SU-DHL-6 (cell line): ENCODE data around the gene CD33.

Source experiments
- H2AFZ ChIP-seq: fragments of 200-600 bp; sonication (generic); 2 replicates; pipeline ENCODE4 v1.6.1; 2014; ENCODE audit warnings: low read depth, mild to moderate bottlenecking, moderate library complexity, mixed read lengths, antibody characterized with exemption, low read length; ENCODE audit not compliant: severe bottlenecking
- H3F3A ChIP-seq: fragments of 200-600 bp; shearing (Covaris generic); 2 replicates; pipeline ENCODE4 v1.6.0; 2016; ENCODE audit warnings: antibody characterized with exemption, mild to moderate bottlenecking; ENCODE audit not compliant: insufficient read depth
- H3K27ac ChIP-seq: fragments of 200-600 bp; sonication (generic); 2 replicates; pipeline ENCODE4 v1.5.1; 2016; ENCODE audit warnings: low read depth, mild to moderate bottlenecking, low read length, moderate library complexity, mixed read lengths
- H3K27me3 ChIP-seq: fragments of 200-600 bp; sonication (generic), shearing (Covaris generic); 2 replicates; pipeline ENCODE4 v1.6.0; 2014; ENCODE audit warnings: mild to moderate bottlenecking, low read length
- H3K36me3 ChIP-seq: fragments of 200-600 bp; sonication (generic); 2 replicates; pipeline ENCODE4 v1.6.1; 2014; ENCODE audit warnings: mild to moderate bottlenecking, low read length, mixed read lengths
- H3K4me2 ChIP-seq: fragments of 300-600, 200-600 bp; shearing (Covaris generic), sonication (generic); 2 replicates; pipeline ENCODE4 v1.6.0; 2014; ENCODE audit warnings: low read length, low read depth, mild to moderate bottlenecking; ENCODE audit not compliant: poor library complexity, severe bottlenecking
- H3K4me3 ChIP-seq: fragments of 200-600 bp; sonication (generic); 2 replicates; pipeline ENCODE4 v1.5.1; 2014; ENCODE audit warnings: antibody characterized with exemption, low read length, mild to moderate bottlenecking, mixed read lengths; ENCODE audit not compliant: insufficient read depth, poor library complexity, severe bottlenecking
- H3K79me2 ChIP-seq: fragments of 200-600 bp; sonication (generic); 2 replicates; pipeline ENCODE4 v1.6.1; 2014; ENCODE audit warnings: mild to moderate bottlenecking, low read length, moderate library complexity; ENCODE audit not compliant: insufficient read depth
- H3K9ac ChIP-seq: fragments of 200-600 bp; sonication (generic); 2 replicates; pipeline ENCODE4 v1.7.0; 2014; ENCODE audit warnings: mild to moderate bottlenecking, low read length
- H3K9me2 ChIP-seq: fragments of 200-600 bp; sonication (generic); replicated peaks from 2 replicates; pipeline ENCODE4 v1.6.1; 2014; ENCODE audit warnings: low read length; ENCODE audit not compliant: insufficient read depth
- H3K9me3 ChIP-seq: fragments of 200-600 bp; sonication (generic); 2 replicates; pipeline ENCODE4 v1.6.1; 2014; ENCODE audit warnings: low read length, mixed read lengths; ENCODE audit not compliant: insufficient read depth
- H4K20me1 ChIP-seq: fragments of 200-600 bp; sonication (generic); 2 replicates; pipeline ENCODE4 v1.6.1; 2014; ENCODE audit warnings: low read depth, mild to moderate bottlenecking, antibody characterized with exemption, low read length, moderate library complexity, mixed read lengths
- EZH2phosphoT487 ChIP-seq: fragments of 200-600 bp; sonication (generic), shearing (Covaris generic); conservative IDR thresholded peaks from 2 replicates; pipeline ENCODE4 v1.6.1; 2018; ENCODE audit warnings: mild to moderate bottlenecking, antibody characterized with exemption, low read length, moderate library complexity, mixed read lengths
- TF ChIP-seq, protein P1 (sequence below): fragments of 200-600 bp; sonication (generic); IDR thresholded peaks from one replicate; pipeline ENCODE4 v1.5.1; 2017; ENCODE audit warnings: antibody characterized with exemption, mild to moderate bottlenecking, low read length, moderate library complexity; ENCODE audit not compliant: insufficient read depth, poor library complexity, severe bottlenecking

The CD33 gene

DNA sequence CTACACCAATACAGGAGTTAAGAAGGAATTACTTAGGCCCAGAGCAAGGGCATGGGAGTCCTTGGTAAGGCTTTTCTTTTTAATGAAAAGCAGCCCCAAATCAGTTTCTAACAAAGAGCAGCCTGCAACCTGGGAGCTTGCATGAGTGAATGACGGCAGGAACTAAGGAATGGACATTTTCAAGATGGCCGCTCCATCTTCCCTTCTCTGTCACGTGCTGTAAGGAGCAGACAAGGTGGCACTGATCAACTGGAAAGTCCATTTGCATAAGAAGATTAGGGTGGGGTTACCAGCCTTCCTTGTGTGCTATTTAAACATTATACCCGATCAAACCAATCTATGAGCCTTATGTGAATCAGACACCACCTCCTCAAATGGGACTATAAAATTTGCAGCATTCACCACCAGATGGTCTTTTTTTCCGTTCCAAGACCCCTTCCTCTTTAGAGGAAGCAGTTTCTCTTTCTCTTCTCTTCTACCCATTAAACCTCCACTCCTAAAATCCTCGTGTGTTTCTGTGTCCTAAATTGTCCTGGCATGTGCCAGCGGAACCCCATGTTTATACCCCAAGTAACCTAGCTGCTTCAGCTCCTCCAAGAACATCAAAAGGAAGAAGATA lies 23.2 kb downstream of the CD33 start:
- Histone ChIP-seq H3K27ac (no peak overlapping the region), H3K9ac (no peak overlapping the region), H3F3A (no peaks in the 10 kb centered on the region), H3K4me2 (no peak overlapping the region), H3K79me2 (no peaks in the 10 kb centered on the region), H3K36me3 (no peaks in the 10 kb centered on the region), H3K9me3 (no peaks in the 10 kb centered on the region), H3K4me3 (no peak overlapping the region), H2AFZ (no peak overlapping the region), H4K20me1 (no peaks in the 10 kb centered on the region), H3K27me3 (no peaks in the 10 kb centered on the region), H3K9me2 (no peaks in the 10 kb centered on the region)
- TF ChIP-seq, protein P1, sequence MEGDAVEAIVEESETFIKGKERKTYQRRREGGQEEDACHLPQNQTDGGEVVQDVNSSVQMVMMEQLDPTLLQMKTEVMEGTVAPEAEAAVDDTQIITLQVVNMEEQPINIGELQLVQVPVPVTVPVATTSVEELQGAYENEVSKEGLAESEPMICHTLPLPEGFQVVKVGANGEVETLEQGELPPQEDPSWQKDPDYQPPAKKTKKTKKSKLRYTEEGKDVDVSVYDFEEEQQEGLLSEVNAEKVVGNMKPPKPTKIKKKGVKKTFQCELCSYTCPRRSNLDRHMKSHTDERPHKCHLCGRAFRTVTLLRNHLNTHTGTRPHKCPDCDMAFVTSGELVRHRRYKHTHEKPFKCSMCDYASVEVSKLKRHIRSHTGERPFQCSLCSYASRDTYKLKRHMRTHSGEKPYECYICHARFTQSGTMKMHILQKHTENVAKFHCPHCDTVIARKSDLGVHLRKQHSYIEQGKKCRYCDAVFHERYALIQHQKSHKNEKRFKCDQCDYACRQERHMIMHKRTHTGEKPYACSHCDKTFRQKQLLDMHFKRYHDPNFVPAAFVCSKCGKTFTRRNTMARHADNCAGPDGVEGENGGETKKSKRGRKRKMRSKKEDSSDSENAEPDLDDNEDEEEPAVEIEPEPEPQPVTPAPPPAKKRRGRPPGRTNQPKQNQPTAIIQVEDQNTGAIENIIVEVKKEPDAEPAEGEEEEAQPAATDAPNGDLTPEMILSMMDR, result no peak
- no peak for TF ChIP-seq EZH2phosphoT487

DNA sequence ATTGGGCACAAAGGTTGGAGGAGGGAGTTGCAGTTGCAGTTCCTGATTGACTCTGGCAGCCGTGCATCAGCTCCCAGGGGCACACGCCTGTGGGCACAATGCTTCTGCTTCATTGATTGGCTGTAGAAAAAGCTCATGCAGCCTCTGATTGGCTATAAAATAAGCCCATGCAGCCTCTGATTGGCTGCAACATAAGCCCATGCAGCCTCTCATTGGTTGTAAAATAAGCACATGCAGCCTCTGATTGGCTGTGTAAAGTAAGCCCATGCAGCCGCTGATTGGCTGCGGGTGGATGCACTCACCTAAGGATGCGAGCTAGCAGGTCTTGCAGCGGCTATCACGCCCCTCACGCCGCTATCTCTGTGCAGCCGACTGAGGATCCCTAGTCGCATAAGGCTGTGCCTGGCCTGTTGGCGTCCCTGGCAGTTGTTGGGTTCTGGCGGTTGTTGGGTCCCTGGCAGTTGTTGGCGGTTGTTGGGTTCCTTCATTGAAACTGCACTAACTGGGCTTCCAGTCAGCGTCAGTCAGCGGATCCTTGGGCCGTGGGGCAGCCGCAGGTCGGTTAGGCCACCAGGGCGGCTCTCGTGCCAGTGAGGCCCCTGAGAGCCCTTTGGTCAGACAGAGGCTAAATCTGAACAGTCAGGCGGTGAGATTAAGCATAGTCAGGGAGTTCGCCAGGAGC lies 26.0 kb downstream of the CD33 start, which contains the start of gene SIGLECL1:
Gene SIGLECL1 (plus strand): TSS at position 295 of the 682 bp plus-strand sequence. CDS start 12,993 bp downstream, outside the sequence.
- H3K4me3 ChIP-seq, result no peak within 1 kb of the TSS
- no peak within 1 kb of the TSS for H3K9ac ChIP-seq
- no peaks in the 10 kb centered on the region for H3K36me3 ChIP-seq
- H3K27ac ChIP-seq, result no peak within 1 kb of the TSS
- H3K9me2 ChIP-seq, result no peaks in the 10 kb centered on the region
- H2AFZ ChIP-seq, result no peak within 1 kb of the TSS
- H3K27me3 ChIP-seq, result no peaks in the 10 kb centered on the region
- H3K9me3 ChIP-seq, result no peaks in the 10 kb centered on the region
- TF ChIP-seq EZH2phosphoT487, result no peak
- TF ChIP-seq, protein P1, result no peak
- H3K79me2 ChIP-seq, result no peaks in the 10 kb centered on the region
- no peak within 1 kb of the TSS for H3K4me2 ChIP-seq
- H4K20me1 ChIP-seq, result no peaks in the 10 kb centered on the region
- H3F3A ChIP-seq, result no peaks in the 10 kb centered on the region

DNA sequence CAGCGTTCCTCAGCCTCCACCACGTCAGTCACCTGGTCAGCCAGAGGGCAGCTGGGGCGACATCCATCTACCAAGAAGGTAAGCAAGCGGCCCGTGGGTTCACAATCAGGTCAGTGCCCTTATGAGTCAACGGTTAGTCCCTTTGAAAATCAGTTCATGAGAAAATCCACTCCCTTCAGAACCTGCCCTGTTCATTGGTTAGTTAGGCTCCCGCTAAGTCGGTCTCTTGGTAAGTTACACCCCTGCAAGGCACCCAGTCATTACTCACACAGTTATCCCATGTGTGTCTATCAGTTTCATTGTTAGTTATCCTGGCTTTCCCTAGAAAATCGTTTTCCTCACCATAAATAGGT lies 26.6 kb downstream of the CD33 start:
- TF ChIP-seq, protein P1, result no peak
- no peak for TF ChIP-seq EZH2phosphoT487
- H3K36me3 ChIP-seq, result no peaks in the 10 kb centered on the region

More for the DNA sequence above, 26.6 kb downstream of the CD33 start:
- Histone ChIP-seq H3K27ac (no peak overlapping the region), H3F3A (no peaks in the 10 kb centered on the region), H3K9me3 (no peaks in the 10 kb centered on the region), H4K20me1 (no peaks in the 10 kb centered on the region), H2AFZ (no peak overlapping the region), H3K4me3 (no peak overlapping the region), H3K9ac (no peak overlapping the region), H3K27me3 (no peaks in the 10 kb centered on the region), H3K79me2 (no peaks in the 10 kb centered on the region), H3K9me2 (no peaks in the 10 kb centered on the region), H3K4me2 (no peak overlapping the region)
